Thyroid gland (tissue), 4 donors: ENCODE results near the gene AKT1.

Source experiments
- POLR2A ChIP-seq, 2 donors: fragments of 450-650 bp; IDR thresholded peaks; one replicate each; pipeline ENCODE4 v1.6.1; 2017; ENCODE audit warnings: antibody characterized with exemption in 2 of 2, mild to moderate bottlenecking in 2 of 2, moderate library complexity in 1 of 2
- TF ChIP-seq, protein P1 (sequence below), 6 experiments: fragments of 200-600 bp in 3 of 6; fragments of 450-650 bp in 3 of 6; sonication (generic) in 3 of 6; IDR thresholded peaks; one replicate each; pipeline ENCODE4 v1.5.1; 2016 to 2019; ENCODE audit warnings: antibody characterized with exemption in 6 of 6, mild to moderate bottlenecking in 2 of 6, inconsistent platforms in 1 of 6, moderate library complexity in 1 of 6

DNA sequence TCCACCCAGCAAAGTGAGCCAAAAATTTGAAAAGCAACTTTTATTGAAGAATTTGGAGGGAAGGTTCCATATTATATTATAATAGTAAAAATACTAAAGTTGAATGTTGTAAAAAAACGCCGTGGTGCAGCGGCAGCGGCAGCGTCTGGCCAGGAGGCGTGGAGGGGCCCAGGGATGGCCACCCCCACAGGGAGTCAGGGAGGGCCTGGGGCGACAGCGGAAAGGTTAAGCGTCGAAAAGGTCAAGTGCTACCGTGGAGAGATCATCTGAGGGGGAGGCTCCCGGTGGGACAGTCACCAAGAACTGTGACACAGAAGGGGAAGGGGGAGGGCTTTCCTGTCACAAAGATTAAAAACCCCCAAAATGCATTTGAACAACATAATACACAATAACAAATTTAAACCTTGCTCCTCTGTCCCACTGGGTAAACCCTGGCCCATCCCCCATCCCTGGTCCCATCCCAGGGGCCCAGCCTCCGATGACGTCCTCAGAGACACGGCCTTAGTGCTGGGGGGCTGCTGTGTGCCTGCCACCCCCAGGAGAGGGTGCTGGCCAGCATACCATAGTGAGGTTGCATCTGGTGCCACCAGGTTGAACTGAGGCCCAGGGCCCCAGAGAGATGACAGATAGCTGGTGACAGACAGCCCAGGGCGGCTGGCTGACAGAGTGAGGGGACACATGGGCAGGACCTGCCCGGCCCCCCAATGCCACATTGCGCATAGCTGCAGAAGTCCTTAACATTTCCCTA is 26.1 kb downstream of the AKT1 start:
- TF ChIP-seq, protein P1, sequence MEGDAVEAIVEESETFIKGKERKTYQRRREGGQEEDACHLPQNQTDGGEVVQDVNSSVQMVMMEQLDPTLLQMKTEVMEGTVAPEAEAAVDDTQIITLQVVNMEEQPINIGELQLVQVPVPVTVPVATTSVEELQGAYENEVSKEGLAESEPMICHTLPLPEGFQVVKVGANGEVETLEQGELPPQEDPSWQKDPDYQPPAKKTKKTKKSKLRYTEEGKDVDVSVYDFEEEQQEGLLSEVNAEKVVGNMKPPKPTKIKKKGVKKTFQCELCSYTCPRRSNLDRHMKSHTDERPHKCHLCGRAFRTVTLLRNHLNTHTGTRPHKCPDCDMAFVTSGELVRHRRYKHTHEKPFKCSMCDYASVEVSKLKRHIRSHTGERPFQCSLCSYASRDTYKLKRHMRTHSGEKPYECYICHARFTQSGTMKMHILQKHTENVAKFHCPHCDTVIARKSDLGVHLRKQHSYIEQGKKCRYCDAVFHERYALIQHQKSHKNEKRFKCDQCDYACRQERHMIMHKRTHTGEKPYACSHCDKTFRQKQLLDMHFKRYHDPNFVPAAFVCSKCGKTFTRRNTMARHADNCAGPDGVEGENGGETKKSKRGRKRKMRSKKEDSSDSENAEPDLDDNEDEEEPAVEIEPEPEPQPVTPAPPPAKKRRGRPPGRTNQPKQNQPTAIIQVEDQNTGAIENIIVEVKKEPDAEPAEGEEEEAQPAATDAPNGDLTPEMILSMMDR (IDR thresholded peaks at IDR 0.05), result no peak
- no peak for TF ChIP-seq POLR2A (IDR thresholded peaks at IDR 0.05)
